Testis (tissue), 3 donors: ENCODE results near the gene AAK1. TPM values are rescaled to one million over a fixed set of nuclear protein-coding genes. Genes with fewer than 3 reads are reported as not detected.

Experiments
- DNase-seq: peaks from one replicate; pipeline ENCODE4 v3.0.0-alpha.2; 2019
- H3K27ac ChIP-seq, 2 donors: fragments of 200-600 bp; sonication (generic); one replicate each; pipeline ENCODE4 v1.5.1; 2019
- H3K27me3 ChIP-seq: fragments of 200-600 bp; sonication (generic); one replicate; pipeline ENCODE4 v1.5.1; 2019
- H3K36me3 ChIP-seq: fragments of 200-600 bp; sonication (generic); one replicate; pipeline ENCODE4 v1.5.1; 2017; ENCODE audit warnings: low read depth; ENCODE audit errors: missing control alignments
- H3K4me1 ChIP-seq: fragments of 200-600 bp; sonication (generic); one replicate; pipeline ENCODE4 v1.5.1; 2019
- H3K4me3 ChIP-seq, 2 donors: fragments of 200-600 bp; sonication (generic); one replicate each; pipeline ENCODE4 v1.5.1; 2017 to 2019
- H3K9me3 ChIP-seq: fragments of 200-600 bp; sonication (generic); one replicate; pipeline ENCODE4 v1.5.1; 2017
- CTCF ChIP-seq, 3 experiments: fragments of 450-650 bp in 2 of 3; fragments of 200-600 bp in 1 of 3; sonication (generic) in 1 of 3; IDR thresholded peaks; one replicate each; pipeline ENCODE4 v1.5.1; 2016 to 2019; ENCODE audit warnings: antibody characterized with exemption in 3 of 3, mild to moderate bottlenecking in 2 of 3, moderate library complexity in 1 of 3
- POLR2A ChIP-seq: fragments of 450-650 bp; IDR thresholded peaks from one replicate; pipeline ENCODE4 v1.6.1; 2017; ENCODE audit warnings: antibody characterized with exemption, mild to moderate bottlenecking, moderate library complexity
- WGBS, 2 donors: methylation state at CpG; one replicate each; pipeline ENCODE4 v1.1.5; 2018; 5-methylcytosine and 5-hydroxymethylcytosine counted together
- intact Hi-C: fragments of 100-400 bp; cut with DNase I; formaldehyde crosslinking; loops from one replicate; pipeline ENCODE4 v1.15.1; 2023; ENCODE audit warnings: low total_unique reads
- polyA plus RNA-seq: library from polyadenylated mRNA; stranded (reverse); fragments of 350-450 nt; fragmentation: Illumina TruSeq; extraction: RNeasy Lipid Tissue Mini Kit (QIAGEN cat#74804); gene quantifications from one replicate; pipeline ENCODE4 v1.2.3, GENCODE V29; 2014; ENCODE audit warnings: low read depth, low replicate concordance; ENCODE audit not compliant: insufficient read depth
- total RNA-seq, 2 donors: library from RNA; depleted of rRNA; stranded (reverse); fragments of >200 nt; gene quantifications; one replicate each; pipeline ENCODE4 v1.2.3, GENCODE V29; 2016

Gene AAK1
- total and polyA plus RNA-seq, 3 donors from 2014 or later, result 20.3 to 62.1 (median 47.9) TPM

DNA sequence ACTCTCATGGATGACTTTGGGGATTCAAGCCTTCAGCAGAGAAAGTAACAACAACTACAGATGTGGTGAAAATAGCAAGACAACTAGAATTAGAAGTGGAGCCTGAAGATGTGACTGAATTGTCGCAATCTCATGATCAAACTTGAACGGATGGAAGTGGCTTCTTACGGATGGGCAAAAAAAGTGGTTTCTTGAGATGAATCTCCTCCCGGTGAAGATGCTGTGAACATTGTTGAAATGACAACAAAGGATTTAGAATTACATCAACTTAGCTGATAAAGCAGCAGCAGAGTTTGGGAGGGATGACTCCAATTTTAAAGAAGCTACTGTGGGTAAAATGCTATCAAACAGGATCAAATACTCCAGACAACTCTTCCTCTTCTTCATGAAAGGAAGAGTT, 43.1 kb downstream of the AAK1 start:
- no peaks in the 10 kb centered on the region for H3K27me3 ChIP-seq
- H3K4me3 ChIP-seq, result no peak overlapping the region
- DNase-seq, result no peak
- H3K36me3 ChIP-seq, result no peaks in the 10 kb centered on the region
- no peaks in the 10 kb centered on the region for H3K4me1 ChIP-seq
- TF ChIP-seq POLR2A (no peak), CTCF (IDR thresholded peaks at IDR 0.05) (no peak)
- intact Hi-C loops, result no loop called here
- H3K27ac ChIP-seq, result no peak overlapping the region
- no peaks in the 10 kb centered on the region for H3K9me3 ChIP-seq
- 93 to 94% methylated on average over 4 of the region's 4 CpGs for WGBS, 2 donors

DNA sequence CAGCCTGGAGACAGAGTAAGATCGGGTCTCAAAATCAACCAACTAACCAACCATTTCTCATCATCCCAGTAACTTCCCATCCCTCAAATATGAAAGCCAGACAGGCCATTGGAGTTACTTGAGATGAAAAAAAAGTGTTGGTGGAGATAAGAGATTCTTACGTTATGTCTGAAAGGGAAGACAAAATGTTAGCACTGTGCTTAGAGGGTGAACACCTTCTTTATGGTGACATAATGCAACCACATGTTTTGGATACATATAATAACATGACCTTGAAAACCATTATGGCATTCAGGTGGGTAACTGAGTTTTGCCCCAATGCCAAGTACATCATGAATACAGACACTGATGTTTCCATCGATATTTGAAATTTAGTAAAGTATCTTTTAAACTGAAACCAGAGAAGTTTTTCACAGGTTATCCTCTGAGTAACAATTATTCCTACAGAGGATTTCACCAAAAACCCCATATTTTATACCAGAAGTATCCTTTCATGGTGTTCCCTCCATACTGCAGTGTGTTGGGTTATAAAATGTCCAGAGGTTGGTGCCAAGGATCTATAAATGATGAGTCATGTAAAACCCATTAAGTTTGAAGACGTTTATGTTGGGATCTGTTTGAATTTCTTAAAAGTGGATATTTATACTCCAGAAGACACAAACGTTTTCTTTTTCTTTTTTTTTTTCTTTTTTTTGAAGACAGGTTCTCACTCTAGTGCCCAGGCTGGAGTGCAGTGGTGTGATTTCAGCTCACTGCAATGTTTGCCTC, 45.5 kb downstream of the AAK1 start:
- no peaks in the 10 kb centered on the region for H3K36me3 ChIP-seq
- no peak overlapping the region for H3K4me3 ChIP-seq
- intact Hi-C loops, result no loop called here
- H3K27me3 ChIP-seq, result no peaks in the 10 kb centered on the region
- no peak for DNase-seq
- no peak overlapping the region for H3K27ac ChIP-seq
- no peak for TF ChIP-seq CTCF (IDR thresholded peaks at IDR 0.05)
- TF ChIP-seq POLR2A, result no peak
- 82 to 86% methylated on average over 5 of the region's 5 CpGs for WGBS, 2 donors
- H3K9me3 ChIP-seq, result no peaks in the 10 kb centered on the region
- H3K4me1 ChIP-seq, result no peaks in the 10 kb centered on the region

DNA sequence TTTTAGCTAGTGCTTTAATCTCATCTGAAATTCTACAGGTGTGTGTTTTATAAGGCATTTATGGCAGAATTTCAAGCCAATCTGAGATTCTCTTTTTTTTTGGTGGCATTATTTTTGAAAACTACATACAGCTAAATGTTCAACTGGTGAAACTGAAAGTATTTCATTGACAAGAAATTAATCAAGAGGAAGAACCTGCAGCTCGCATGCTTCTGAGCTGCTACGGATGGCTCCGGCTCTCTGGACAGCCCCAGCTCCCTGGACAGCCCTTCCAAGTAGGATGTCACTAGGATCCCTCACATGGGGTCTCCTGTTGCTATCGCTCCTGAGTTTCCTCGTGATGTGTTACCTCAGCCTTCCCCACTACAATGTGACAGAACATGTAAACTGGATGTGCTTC, 46.4 kb downstream of the AAK1 start:
- 83 to 96% methylated on average over 5 of the region's 5 CpGs for WGBS, 2 donors
- intact Hi-C loops, result no loop called here
- H3K9me3 ChIP-seq, result no peaks in the 10 kb centered on the region
- H3K4me3 ChIP-seq, result no peak overlapping the region
- no peaks in the 10 kb centered on the region for H3K27me3 ChIP-seq
- H3K36me3 ChIP-seq, result no peaks in the 10 kb centered on the region
- no peak for DNase-seq
- TF ChIP-seq POLR2A (no peak), CTCF (IDR thresholded peaks at IDR 0.05) (no peak)
- H3K27ac ChIP-seq, result no peak overlapping the region
- H3K4me1 ChIP-seq, result no peaks in the 10 kb centered on the region

DNA sequence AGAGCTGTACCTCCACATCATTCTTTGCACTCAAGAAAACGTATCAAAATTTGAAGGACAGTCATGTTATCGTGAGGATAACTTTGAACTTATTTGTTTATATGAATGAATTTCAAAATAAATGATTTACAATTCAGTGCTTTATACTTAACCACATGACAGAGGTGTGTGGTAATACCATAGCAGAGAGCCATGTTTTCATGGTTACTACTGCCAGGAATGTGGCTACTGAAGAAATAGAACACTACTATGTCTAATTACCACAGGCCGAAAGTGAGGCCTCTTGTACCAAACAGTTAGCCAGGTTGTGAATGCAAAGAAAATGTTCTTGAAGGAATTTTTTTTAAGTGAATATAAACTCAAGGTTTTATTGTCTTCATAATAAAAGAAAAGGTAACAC, 49.2 kb downstream of the AAK1 start:
- H3K4me3 ChIP-seq, result no peak overlapping the region
- intact Hi-C loops, result no loop called here
- 94% methylated on average over 3 of the region's 3 CpGs for WGBS, 2 donors
- no peaks in the 10 kb centered on the region for H3K27me3 ChIP-seq
- no peaks in the 10 kb centered on the region for H3K9me3 ChIP-seq
- no peak for TF ChIP-seq CTCF (IDR thresholded peaks at IDR 0.05)
- TF ChIP-seq POLR2A, result no peak
- H3K4me1 ChIP-seq, result no peaks in the 10 kb centered on the region
- no peak for DNase-seq
- H3K36me3 ChIP-seq, result no peaks in the 10 kb centered on the region
- no peak overlapping the region for H3K27ac ChIP-seq

- Histone ChIP-seq H3K27ac (no peak overlapping the region), H3K4me1 (no peaks in the 10 kb centered on the region), H3K4me3 (no peak overlapping the region), H3K9me3 (no peaks in the 10 kb centered on the region), H3K27me3 (no peaks in the 10 kb centered on the region), H3K36me3 (no peaks in the 10 kb centered on the region)
- TF ChIP-seq POLR2A, result no peak
- DNase-seq, result no peak
- intact Hi-C loops, result no loop called here
Measured at GRCh38 chr2:69592511-69592910, 51.0 kb downstream of the AAK1 start.
